Measurements from ENCODE around the gene OR2AG2.
"Not testable (repeated sequence)": the region's sequence is repeated elsewhere in the genome, so short reads cannot be mapped to it uniquely, and the experiment has no call there.

Gene OR2AG2, protein sequence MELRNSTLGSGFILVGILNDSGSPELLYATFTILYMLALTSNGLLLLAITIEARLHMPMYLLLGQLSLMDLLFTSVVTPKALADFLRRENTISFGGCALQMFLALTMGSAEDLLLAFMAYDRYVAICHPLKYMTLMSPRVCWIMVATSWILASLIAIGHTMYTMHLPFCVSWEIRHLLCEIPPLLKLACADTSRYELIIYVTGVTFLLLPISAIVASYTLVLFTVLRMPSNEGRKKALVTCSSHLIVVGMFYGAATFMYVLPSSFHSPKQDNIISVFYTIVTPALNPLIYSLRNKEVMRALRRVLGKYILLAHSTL

DNA sequence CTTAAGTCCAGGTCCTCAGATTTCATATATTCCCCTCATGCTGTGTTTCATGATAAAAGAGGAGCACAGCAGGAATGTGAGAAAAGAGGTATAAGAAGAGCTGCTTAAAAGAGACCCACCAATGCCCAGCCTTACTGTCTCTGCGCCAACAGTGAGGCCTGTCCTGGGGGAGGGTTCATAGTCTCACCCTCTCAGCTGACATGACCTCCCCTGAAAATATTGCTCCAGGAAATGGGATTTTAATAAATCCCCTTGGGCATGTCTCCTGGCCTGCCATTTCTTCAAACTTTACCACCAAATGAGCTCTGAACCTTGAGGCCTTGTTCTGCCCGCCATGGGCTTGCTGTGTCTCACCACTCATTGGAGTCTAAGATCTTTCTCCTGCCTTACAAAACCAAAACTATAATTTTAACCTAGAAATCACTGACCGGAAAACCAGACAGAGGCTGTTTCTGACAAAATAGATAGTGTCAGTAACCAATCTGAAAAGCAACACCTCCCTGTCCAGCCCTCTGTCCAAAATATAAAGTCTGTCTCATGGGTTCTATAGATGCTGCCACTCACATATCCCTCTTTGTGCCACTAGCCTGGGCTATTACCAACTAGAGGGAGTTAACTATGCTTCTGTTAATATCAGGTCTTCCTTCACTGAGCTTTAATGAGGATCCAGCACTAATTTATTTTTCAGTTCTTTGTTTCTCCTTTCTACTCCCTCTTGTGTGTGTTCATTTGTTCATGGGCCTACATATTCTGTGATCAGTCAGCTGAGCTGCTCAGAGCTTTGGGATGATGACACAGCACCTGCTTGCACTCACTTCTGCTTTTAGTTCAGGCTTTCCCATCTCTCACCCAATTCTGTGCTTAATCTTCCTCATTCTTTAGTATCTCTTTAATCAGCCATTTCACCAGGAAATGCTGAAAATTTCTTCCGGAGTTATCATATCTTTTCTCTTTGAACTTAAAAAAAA is at the start of gene OR2AG2:
TSS of gene OR2AG2 (minus strand) at position 51 of the 968 bp plus-strand sequence. CDS start 3,019 bp downstream, outside the sequence.
- FAIRE-seq (no peak), DNase-seq (ENCODE audit: low spot score) (no peak)

DNA sequence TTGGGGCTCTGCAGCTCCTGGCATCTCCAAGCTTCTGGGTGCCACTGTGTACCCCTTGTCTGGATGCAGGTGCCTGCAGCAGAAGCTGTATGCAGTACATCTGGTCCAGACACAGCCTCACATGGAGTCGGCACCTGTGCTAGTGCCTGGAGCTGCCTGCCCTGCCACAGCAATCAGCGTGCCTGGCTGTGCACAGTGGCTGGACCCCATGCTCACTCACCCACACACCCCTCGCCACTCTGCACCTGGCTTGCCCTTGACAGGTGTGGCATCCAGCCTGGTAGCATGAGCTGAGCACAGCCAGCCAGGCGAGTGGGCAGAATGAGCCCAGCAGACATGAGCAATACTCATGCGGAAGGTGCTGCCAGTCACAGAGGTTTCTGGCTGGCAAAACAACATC is 47.2 kb upstream of the OR2AG2 start:
- DNase-seq (ENCODE audit: low spot score) = no peak
- FAIRE-seq = no peak

DNA sequence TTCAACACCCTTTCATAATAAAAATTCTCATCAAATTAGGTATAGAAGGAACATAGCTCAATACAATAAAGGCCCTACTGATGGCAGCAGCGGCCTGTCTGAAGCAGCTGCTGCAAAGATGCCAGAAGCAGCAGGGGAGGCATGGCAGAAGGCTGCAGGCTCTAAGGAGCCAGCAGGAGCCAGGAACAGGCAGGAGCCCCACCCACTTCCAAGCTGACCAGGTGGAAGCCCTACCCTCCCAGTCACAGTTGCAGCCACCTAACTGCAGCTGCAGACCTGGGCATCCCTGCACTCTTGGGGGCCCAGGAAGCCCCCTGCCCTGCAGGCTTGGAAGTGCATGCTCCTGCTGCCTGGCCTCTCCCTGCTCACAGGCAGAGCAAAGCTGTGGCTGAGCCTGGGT is 45.9 kb upstream of the OR2AG2 start:
- DNase-seq (ENCODE audit: low spot score) = no peak
- no peak for FAIRE-seq

DNA sequence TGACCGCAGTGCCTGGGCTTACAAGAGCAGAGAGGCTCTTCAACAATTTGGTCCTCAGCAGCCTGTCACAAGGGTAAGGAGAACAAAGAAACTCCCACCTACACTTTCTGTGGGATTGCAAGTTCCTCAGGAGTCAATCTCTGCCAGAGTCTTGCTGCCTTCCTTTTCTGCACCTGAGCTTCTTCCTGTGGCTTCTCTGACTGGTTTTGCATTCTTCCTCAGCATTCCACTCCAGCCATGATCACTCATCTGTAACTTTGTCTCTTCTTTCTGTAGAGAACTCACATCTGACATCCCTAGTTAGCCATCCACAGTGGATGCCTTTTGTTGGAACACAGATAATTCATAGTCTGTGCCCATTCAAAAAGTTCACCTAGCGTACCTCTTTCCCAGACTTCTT is 41.9 kb upstream of the OR2AG2 start:
- FAIRE-seq (no peak), DNase-seq (ENCODE audit: low spot score) (peak; percentile 38)

DNA sequence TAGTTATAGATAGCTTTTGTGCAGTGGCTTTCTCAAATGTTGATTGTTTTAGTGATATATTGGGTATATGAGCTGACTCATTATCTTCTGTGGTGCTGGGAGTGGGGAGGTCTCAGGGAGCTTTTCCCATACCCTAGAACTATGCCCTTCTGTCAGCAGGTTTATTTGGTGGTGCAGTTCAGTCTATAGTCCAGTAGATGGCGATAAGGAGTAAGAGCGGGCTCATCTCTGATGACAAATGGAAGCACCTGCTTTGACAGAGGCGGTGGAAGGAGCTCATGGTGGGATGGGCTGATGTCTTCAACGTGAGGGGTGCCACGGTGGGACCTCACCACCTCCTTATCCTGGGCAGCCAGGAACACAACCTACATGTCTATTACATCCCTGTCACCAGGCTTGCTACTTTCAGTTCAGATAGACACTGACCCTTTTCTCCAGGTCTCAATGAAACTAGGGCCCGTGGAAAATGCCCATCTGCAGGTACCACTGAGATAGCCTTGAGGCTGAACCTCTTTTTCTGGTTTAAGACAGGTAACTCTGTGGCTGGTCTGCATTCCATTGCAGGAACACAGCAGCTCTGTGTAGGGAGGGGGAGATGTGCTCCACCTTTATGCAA is 40.7 kb upstream of the OR2AG2 start:
- DNase-seq (ENCODE audit: low spot score) (peak; percentile 33), FAIRE-seq (no peak)

DNA sequence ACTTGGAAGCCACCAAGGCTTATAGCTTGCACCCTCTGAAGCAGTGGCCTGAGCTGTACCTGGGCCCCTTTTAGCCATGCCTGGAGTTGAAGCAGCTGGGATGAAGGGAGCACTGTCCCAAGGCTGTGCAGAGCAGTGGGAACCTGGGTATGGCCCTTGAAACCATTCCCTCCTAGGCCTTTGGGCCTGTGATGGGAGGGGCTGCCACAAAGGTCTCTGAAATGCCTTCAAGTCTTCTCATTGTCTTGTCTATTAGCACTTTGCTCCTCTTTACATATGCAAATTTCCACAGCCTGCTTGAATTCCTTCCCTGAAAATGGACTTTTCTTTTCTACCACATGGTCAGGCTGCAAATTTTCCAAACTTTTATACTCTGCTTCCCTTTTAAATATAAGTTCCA is 29.3 kb upstream of the OR2AG2 start:
- FAIRE-seq; DNase-seq (ENCODE audit: low spot score): not testable (repeated sequence)

DNA sequence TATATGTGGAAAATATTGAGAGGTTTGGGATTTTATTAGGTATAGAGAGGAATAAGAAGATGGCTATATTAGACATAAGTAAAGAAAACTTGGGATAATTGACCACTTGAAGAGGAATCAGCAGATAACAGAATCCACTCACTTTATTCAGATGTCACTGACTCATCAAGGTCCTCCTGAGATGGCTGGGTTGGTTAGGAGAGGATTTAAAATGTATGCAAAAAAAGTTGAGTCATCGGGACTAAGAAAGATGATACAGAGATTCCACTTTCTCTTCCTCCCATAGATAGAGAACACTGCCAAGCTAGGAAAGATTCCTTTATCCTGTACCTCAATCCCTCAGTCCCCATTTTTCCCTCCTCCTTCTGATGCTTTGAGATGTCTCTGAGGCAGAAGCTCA is 27.6 kb upstream of the OR2AG2 start, which contains the start of gene OR6A2:
TSS of gene OR6A2 (minus strand) at position 288 of the 400 bp plus-strand sequence. CDS start 3,981 bp downstream, outside the sequence.
- FAIRE-seq (no peak), DNase-seq (ENCODE audit: low spot score) (no peak)

DNA sequence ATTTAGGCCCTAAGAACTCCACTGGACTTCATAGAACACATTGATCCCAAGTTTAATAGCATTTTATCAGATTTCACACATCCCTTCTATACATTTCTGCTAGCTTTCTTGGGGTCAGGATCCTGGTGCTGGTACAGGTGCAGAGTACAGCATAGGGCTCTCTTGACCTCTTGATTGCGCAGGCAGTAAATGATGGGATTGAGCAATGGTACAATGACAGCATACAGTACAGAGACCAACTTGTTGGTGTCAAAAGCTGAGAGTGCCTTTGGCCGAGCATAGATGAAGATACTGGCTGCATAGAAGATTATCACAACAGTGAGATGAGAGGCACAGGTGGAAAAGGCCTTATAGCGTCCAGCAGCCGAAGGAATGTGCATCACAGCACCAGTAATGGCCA is 22.9 kb upstream of the OR2AG2 start:
- DNase-seq (ENCODE audit: low spot score) = no peak
- no peak for FAIRE-seq

DNA sequence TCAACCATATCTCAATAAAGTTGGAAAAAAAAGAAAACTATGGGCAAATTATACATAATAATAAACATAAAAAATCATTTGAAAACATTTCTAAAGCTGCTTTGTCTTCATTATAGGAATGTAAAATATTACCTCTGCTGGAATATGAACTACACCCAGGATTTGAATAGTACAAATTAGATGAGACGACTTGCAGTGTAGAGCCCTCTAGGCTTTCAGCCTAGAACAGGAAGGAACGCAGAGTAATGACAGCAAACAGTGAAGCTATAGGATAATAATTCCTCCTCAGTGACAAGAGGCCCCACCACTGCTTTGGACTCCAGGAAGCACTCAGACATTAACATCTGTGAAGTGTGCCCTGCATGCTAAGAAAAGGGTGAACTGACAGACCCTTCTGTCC is 18.8 kb upstream of the OR2AG2 start:
- no peak for FAIRE-seq
- no peak for DNase-seq (ENCODE audit: low spot score)

DNA sequence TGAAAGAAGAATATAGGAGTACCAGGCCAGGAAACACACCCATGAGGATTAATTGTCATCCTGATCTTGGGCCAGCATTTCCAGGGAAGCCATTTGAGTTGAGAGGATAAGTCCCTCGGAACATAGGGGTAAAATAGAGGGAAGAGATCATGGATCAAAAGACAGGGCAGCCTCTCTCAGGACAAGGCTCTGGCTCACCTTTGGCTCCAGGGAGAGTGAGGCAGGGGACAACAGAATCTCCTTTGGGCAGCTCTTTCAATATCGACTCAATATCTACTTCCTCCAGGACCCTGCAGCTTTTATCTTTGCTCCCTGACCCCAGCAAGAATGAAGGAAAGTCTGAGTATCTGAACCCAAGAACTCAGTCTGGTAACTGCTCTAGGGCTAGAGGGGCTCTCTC is 10.9 kb upstream of the OR2AG2 start, which contains the start of gene OR2AG1:
TSS of gene OR2AG1 (plus strand) at position 301 of the 400 bp plus-strand sequence. CDS start 2,018 bp downstream, outside the sequence.
- DNase-seq (ENCODE audit: low spot score) = no peak
- FAIRE-seq = no peak

DNA sequence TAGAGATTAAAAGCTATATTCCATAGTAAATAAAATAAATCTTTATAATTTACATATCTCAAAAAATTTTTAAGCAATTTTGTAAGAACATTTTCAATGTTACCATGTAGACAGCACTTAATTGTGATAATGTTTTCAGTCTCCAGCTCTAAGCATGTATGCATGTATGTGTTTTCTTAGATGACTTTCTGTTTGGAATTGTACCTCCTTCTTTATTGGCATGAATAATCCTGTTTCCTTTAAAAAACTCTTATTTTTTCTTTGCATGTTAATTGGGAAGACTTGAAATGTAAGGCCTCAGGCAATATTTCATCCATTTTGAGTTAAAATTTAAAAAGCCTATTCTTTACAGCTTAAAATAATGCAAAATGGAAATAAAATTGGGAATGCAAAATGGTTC is 9.1 kb upstream of the OR2AG2 start:
- FAIRE-seq = no peak
- DNase-seq (ENCODE audit: low spot score) = no peak

DNA sequence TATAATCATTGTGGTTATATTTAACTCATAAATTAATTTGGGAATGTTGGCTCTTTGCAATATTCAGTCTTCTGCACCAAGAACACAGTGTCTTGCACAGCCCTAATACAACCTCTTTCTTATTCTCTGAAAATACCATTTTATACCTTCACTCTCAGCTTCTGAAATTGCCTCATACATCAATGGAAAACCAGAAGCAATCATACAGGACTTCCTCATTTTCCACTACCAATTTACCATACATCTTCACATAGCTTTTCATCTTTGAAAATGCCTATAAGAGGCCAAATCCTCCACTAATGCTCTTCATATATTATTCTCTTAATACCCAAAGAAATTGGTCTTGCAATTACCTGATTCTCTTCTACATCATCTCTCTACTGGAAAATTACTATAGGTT is 6.7 kb upstream of the OR2AG2 start:
- FAIRE-seq = no peak
- no peak for DNase-seq (ENCODE audit: low spot score)

DNA sequence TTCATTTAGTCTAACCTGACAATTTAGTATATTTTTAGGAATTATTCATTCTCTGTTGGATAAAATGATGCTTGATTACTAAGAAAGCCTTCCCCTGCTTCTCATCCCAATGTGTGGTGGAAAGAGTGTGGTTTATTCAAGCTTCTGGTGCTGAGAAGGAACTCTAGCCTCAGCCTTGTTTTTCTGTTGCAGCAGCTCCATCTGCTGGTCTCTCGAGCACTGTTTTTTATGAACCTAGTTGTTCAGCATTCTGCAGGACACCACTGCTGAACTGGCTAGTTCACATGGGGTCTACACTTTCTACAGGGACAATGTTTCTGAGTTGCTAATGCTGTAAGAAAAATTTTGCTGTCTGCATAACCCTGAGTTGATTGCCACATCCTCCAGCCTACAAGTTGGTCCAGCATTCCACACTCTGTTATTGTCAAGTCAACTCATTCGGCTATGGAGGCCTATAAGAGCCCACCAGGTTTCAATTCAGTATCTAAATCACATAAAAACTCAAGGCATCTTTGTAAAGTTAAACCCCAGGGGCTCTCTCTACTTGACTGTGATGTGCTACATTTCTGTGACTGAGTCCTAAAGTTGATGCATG is 14.3 kb downstream of the OR2AG2 start:
- DNase-seq (ENCODE audit: low spot score) = peak; percentile 19
- no peak for FAIRE-seq

DNA sequence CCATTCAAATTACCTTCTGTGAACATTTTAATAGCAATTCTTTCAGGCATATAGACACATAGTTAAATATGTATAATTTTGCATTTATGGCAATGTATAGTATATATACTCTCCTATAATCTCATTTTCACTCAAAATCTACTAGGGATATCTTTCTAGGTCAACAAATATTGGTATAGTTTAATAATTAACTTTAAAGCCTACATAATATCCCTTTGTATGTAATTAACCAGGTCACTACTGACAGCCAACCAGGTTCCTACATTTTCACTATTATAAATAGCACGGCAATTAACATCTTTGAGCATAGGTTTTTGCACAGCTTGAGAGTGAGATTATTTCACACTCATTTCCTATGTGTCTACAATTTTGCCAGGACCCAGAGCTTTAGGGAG is 15.8 kb downstream of the OR2AG2 start:
- DNase-seq (ENCODE audit: low spot score) = no peak
- FAIRE-seq = no peak

DNA sequence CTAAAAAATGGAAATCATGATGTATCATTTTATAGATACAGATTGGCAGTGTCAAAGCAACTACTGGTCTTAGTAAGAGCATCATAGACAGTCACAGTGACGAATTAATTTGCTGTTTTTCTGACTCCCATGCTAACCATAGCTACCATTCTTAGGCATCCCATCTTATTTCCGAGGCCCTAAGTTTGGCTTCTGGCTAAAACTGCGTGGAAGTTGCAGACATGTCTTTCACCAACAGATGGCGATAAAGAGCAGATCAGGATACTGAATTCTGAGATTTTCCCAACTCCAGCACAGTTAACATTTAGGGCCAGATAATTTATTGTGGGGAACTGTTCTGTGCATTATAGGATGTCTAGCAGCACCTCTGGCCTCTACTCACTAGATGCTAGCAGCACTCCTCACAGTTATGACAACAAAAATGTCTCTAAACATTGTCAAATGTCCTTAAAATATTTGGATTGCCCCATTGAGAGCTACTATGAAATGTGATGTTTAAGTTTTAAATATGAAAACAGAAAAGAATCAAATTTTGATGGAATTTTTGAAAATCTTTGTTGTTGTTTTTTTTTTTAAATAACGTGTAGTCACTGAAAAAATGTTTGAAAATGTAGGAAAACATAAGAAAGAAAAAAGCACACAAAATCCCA is 16.3 kb downstream of the OR2AG2 start:
- FAIRE-seq = peak; percentile 39

DNA sequence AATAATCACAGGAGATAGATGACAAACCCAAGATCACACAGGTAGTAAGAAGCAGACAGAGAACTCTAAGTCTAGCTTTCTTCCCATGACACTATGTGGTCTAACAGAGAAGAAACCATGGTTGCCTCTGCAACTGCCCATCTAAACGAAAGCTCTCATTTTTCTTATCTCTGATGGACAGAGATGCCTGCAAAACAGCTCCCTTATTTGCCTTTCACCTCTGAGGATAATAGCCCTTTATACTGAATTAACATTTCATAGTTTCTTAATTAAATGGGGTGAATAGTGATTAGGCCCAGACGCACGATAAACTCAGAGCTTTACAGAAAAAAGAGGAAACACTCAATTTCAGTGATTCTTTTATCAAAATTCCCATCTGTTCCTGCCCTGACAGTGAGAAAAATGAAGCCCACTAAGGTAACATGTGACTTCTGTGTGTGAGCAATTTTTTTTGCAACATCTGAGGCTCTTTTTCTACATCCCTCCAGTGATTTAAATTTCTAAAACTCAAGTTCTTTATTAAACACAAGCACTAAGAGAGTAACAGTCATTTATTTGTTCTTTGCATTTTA is 24.6 kb downstream of the OR2AG2 start:
- FAIRE-seq = no peak

More for the DNA sequence above, 16.3 kb downstream of the OR2AG2 start:
- DNase-seq (ENCODE audit: low spot score) = no peak

DNA sequence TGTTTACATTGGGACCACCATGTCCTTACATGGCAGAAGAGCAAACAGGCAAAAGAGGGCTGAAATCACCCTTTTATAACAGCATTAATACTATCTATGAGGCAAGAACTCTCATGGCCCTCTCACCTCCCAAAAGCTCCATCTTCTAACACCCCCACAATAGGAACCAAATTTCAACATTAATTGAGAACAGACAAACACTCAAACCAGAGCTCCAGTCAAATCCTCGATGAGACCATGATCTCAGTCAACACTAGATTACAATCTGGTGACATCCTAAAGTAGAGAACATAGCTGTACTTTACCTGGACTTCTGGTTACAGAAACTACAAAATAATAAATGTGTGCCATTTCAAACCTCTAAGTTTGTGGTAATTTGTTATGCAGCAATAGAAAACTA is 25.1 kb downstream of the OR2AG2 start:
- DNase-seq (ENCODE audit: low spot score) (no peak), FAIRE-seq (no peak)

More for the DNA sequence above, 24.6 kb downstream of the OR2AG2 start:
- DNase-seq (ENCODE audit: low spot score) = no peak

DNA sequence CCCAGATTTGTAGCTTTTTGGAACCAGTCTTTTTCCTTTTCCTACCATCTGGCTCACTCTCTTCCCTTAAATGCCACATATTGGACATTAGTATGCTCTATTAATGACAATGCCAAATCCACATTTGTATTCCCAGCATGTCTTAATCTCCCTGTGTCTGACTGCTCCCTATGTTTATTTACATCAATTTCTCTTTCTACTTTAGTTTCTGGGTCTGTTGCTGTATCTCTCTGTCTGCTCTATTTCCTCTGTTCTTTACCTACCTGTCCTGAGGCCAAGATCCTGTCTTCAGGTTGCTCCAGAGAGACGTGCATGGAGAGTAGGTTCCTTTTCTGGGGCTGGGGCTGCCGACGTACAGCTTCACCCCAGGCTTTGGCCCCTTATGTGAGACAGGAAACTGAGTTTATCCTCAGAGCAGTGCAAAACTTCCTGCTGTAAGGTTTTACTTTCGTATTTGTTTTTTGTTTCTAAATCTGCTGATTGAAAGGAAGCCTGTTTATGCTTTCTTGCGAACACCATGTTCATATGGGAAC is 25.6 kb downstream of the OR2AG2 start:
- no peak for FAIRE-seq
- DNase-seq (ENCODE audit: low spot score) = no peak

DNA sequence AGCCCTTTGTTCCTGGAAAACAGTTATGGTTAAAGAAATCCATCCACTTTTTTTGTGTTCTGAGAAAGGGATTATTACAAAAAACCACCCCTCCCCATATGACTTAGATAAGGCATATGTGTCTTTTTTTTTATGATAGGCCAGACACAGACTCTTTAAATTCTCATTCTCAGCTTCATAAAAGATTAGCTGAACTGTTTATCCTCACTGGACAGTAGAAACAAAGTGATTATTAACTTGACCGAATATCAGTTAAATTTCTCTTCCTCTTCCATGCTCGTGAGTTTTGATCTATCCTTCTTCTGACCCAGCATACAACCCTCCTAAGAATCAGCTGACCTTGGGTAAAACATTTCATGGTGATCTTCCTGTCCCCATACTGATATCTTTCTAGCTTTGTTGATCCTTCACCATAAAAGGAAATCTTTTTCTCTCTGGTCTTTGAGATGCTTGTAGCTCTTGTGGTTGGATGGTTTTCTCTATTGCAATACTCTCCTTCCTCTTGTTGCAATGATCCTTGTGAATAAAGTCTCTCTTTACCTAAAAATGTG is 26.2 kb downstream of the OR2AG2 start:
- DNase-seq (ENCODE audit: low spot score) = no peak
- FAIRE-seq = no peak

DNA sequence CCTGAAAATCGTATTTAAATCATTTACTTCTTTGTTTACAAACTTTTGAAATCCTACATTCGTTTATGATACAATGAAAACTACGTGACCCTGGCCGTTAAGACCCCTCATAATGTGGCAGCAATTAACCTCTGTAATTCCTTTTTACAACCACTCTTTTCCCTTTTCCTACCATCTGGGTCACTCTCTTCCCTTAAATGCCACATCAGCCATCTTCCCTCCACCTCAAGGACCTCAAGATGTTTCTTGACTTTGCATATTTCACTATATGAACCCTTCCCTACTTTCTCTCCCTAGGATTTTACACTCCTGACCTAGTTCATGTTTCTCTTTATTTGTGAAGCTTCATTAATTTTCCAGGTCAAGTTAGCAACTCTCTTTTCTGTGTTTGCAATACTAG is 26.8 kb downstream of the OR2AG2 start:
- no peak for DNase-seq (ENCODE audit: low spot score)
- FAIRE-seq = no peak

Data from RCC 7860 (cell line).